Hematopoietic multipotent progenitor cell treated with erythropoietin and hydrocortisone succinate and interleukin-3 and kit ligand, for 8 days (in vitro differentiated cells): ENCODE data around the gene NEK4.
A peak's percentile ranks its signal among the peaks of the same experiment; 100 is the strongest.

Source experiments
- DNase-seq: peaks from one replicate; pipeline ENCODE4 v3.0.0-alpha.2; 2015

The NEK4 gene

GRCh38 chr3:52792961-52793695 lies 22.4 kb upstream of the NEK4 start:
- peak; percentile 53 for DNase-seq

GRCh38 chr3:52792413-52792812 lies 21.7 kb upstream of the NEK4 start:
- no peak for DNase-seq

GRCh38 chr3:52791928-52792327 lies 21.2 kb upstream of the NEK4 start:
- DNase-seq: no peak

- DNase-seq: no peak
Observed at GRCh38 chr3:52791366-52791765, 20.6 kb upstream of the NEK4 start.

- no peak for DNase-seq
Observed at GRCh38 chr3:52790741-52791140, 20.0 kb upstream of the NEK4 start.

GRCh38 chr3:52790337-52790736 lies 19.6 kb upstream of the NEK4 start:
- DNase-seq: no peak

GRCh38 chr3:52789746-52790040 lies 19.0 kb upstream of the NEK4 start:
- DNase-seq: no peak

- DNase-seq: no peak
Observed at GRCh38 chr3:52788890-52789745, 18.4 kb upstream of the NEK4 start.

- DNase-seq: no peak
Observed at GRCh38 chr3:52787672-52788625, 17.2 kb upstream of the NEK4 start.

GRCh38 chr3:52787246-52787645 lies 16.5 kb upstream of the NEK4 start:
- no peak for DNase-seq

GRCh38 chr3:52786330-52787215 lies 15.8 kb upstream of the NEK4 start:
- no peak for DNase-seq

GRCh38 chr3:52784931-52785590 lies 14.3 kb upstream of the NEK4 start:
- no peak for DNase-seq

GRCh38 chr3:52784021-52784621 lies 13.4 kb upstream of the NEK4 start:
- DNase-seq: no peak

GRCh38 chr3:52783211-52783555 lies 12.4 kb upstream of the NEK4 start:
- no peak for DNase-seq

- no peak for DNase-seq
Observed at GRCh38 chr3:52782412-52783210, 11.9 kb upstream of the NEK4 start.

GRCh38 chr3:52781741-52782140 lies 11.0 kb upstream of the NEK4 start:
- no peak for DNase-seq

GRCh38 chr3:52779837-52780585 lies 9.3 kb upstream of the NEK4 start:
- no peak for DNase-seq

GRCh38 chr3:52779011-52779836 lies 8.5 kb upstream of the NEK4 start:
- DNase-seq: no peak
